IMR-90 (cell line): ENCODE results near the gene RAPGEF1. TPM values are rescaled to one million over a fixed set of nuclear protein-coding genes. Genes with fewer than 3 reads are reported as not detected.

Source experiments
- ATAC-seq: fragments of 200-7000 bp; cut with Tn5 transposase; 2 replicates; pipeline ENCODE4 v1.9.1; 2020; ENCODE audit warnings: low read depth, mild to moderate bottlenecking, moderate library complexity
- BruUV-seq: library from RNA; stranded (reverse); fragments of 400-500 nt; replicated peaks from 2 replicates; lab custom pipeline; 2021; lab: Mats Ljungman, UMichigan
- CTCF ChIA-PET: fragments of 300-600 bp; formaldehyde crosslinking; extraction: SDS; loops from one replicate; lab custom pipeline; 2021; ENCODE audit warnings: antibody characterized with exemption; lab: Yijun Ruan, JAX
- POLR2A ChIA-PET: fragments of 300-600 bp; sonication (Branson Sonifier 250); formaldehyde crosslinking; loops from one replicate; lab custom pipeline; 2022; ENCODE audit warnings: antibody characterized with exemption; ENCODE audit not compliant: unreplicated experiment; lab: Charles Lee
- DNase-seq: peaks from one replicate; pipeline ENCODE4 v3.0.0; 2013
- H2AFZ ChIP-seq: replicated peaks from 2 replicates; pipeline ENCODE3; 2013; ENCODE audit warnings: low read length, mild to moderate bottlenecking; ENCODE audit not compliant: poor library complexity
- H2AK5ac ChIP-seq: 2 replicates; pipeline ENCODE4 v1.6.1; 2013; ENCODE audit warnings: low read depth, low read length, inconsistent platforms
- H2AK9ac ChIP-seq: replicated peaks from 2 replicates; pipeline ENCODE3; 2013; ENCODE audit warnings: mild to moderate bottlenecking, low read depth, low read length, moderate library complexity; ENCODE audit not compliant: poor library complexity
- H2BK120ac ChIP-seq: 2 replicates; pipeline ENCODE4 v1.6.1; 2013; ENCODE audit warnings: low read depth, low read length, inconsistent platforms
- H2BK15ac ChIP-seq: 3 replicates; pipeline ENCODE4 v1.6.1; 2013; ENCODE audit warnings: low read depth, low read length, inconsistent platforms
- H2BK20ac ChIP-seq: 2 replicates; pipeline ENCODE4 v1.6.1; 2013; ENCODE audit warnings: low read depth, mild to moderate bottlenecking, inconsistent platforms, low read length, moderate library complexity
- H2BK5ac ChIP-seq: 2 replicates; pipeline ENCODE4 v1.6.1; 2013; ENCODE audit warnings: mild to moderate bottlenecking, low read depth, low read length, inconsistent platforms; ENCODE audit not compliant: poor library complexity, severe bottlenecking
- H3K14ac ChIP-seq: replicated peaks from 2 replicates; pipeline ENCODE4 v1.6.1; 2013; ENCODE audit warnings: low read depth, low read length, inconsistent platforms
- H3K18ac ChIP-seq: 2 replicates; pipeline ENCODE4 v1.6.1; 2013; ENCODE audit warnings: low read depth, low read length, control low read depth
- H3K23ac ChIP-seq: 2 replicates; pipeline ENCODE4 v1.6.1; 2013; ENCODE audit warnings: low read depth, low read length, inconsistent platforms
- H3K27ac ChIP-seq: 2 replicates; pipeline ENCODE4 v1.5.1; 2013; ENCODE audit warnings: mild to moderate bottlenecking, control low read depth, low read length; ENCODE audit not compliant: insufficient read depth
- H3K27me3 ChIP-seq: 2 replicates; pipeline ENCODE4 v1.6.1; 2013; ENCODE audit warnings: low read length; ENCODE audit not compliant: control insufficient read depth, insufficient read depth
- H3K36me3 ChIP-seq: 2 replicates; pipeline ENCODE4 v1.6.1; 2013; ENCODE audit warnings: low read length, mixed read lengths; ENCODE audit not compliant: control insufficient read depth, insufficient read depth
- H3K4ac ChIP-seq: 2 replicates; pipeline ENCODE4 v1.6.1; 2013; ENCODE audit warnings: low read depth, low read length, inconsistent platforms
- H3K4me1 ChIP-seq: 2 replicates; pipeline ENCODE4 v1.6.1; 2013; ENCODE audit warnings: low read length, mixed read lengths; ENCODE audit not compliant: control insufficient read depth, insufficient read depth
- H3K4me2 ChIP-seq: 2 replicates; pipeline ENCODE4 v1.6.1; 2013; ENCODE audit warnings: low read depth, mild to moderate bottlenecking, control low read depth, low read length, moderate library complexity
- H3K4me3 ChIP-seq: 2 replicates; pipeline ENCODE4 v1.5.1; 2013; ENCODE audit warnings: low read depth, mild to moderate bottlenecking, control low read depth, low read length, moderate library complexity; ENCODE audit not compliant: insufficient read depth
- H3K56ac ChIP-seq: 2 replicates; pipeline ENCODE4 v1.6.1; 2013; ENCODE audit warnings: low read length, inconsistent platforms; ENCODE audit not compliant: insufficient read depth; ENCODE audit errors: extremely low read depth
- H3K79me1 ChIP-seq, 2 experiments: 2 replicates each; pipeline ENCODE4 v1.6.1; 2013; ENCODE audit warnings: low read length in 2 of 2, inconsistent platforms in 1 of 2, low read depth in 1 of 2
- H3K9ac ChIP-seq: 2 replicates; pipeline ENCODE4 v1.6.1; 2013; ENCODE audit warnings: low read depth, low read length, control low read depth
- H3K9me1 ChIP-seq: 2 replicates; pipeline ENCODE4 v1.6.1; 2013; ENCODE audit warnings: low read length, inconsistent platforms; ENCODE audit not compliant: insufficient read depth
- H3K9me3 ChIP-seq: 2 replicates; pipeline ENCODE4 v1.6.1; 2013; ENCODE audit warnings: low read length; ENCODE audit not compliant: control insufficient read depth, insufficient read depth
- H4K20me1 ChIP-seq: 2 replicates; pipeline ENCODE4 v1.6.1; 2013; ENCODE audit warnings: low read length, inconsistent platforms; ENCODE audit not compliant: insufficient read depth
- H4K5ac ChIP-seq: 2 replicates; pipeline ENCODE4 v1.6.1; 2013; ENCODE audit warnings: mild to moderate bottlenecking, low read depth, low read length, control low read depth
- H4K8ac ChIP-seq, 2 experiments: 2 replicates each; pipeline ENCODE4 v1.6.1; 2013; ENCODE audit warnings: low read depth in 2 of 2, low read length in 2 of 2, control low read depth in 1 of 2, inconsistent platforms in 1 of 2
- H4K91ac ChIP-seq: 2 replicates; pipeline ENCODE4 v1.6.1; 2013; ENCODE audit warnings: low read depth, low read length, inconsistent platforms; ENCODE audit not compliant: insufficient read depth
- MXI1 ChIP-seq: IDR thresholded peaks from 2 replicates; pipeline ENCODE4 v1.6.1; 2012; ENCODE audit warnings: low read depth, mild to moderate bottlenecking, low read length, moderate library complexity, borderline replicate concordance
- WGBS, 2 experiments: methylation state at CpG; one replicate each; pipeline versions ENCODE4 v1.1.5 to v1.1.7; 2013; ENCODE audit warnings: missing lambda C conversion rate in 2 of 2; ENCODE audit not compliant: insufficient read length in 1 of 2; ENCODE audit errors: extremely low coverage in 2 of 2; 5-methylcytosine and 5-hydroxymethylcytosine counted together
- dilution Hi-C: fragments of 300-500 bp; cut with HindIII; formaldehyde crosslinking; loops from one replicate; pipeline ENCODE4 v1.14.3; 2018; ENCODE audit warnings: low sequenced_read_pairs; ENCODE audit not compliant: unreplicated experiment
- in situ Hi-C: fragments of 300-500 bp; cut with MboI; formaldehyde crosslinking; loops from 3 replicates; pipeline ENCODE4 v1.14.3; 2019; ENCODE audit warnings: low sequenced_read_pairs, inconsistent platforms, mixed read lengths
- intact Hi-C: fragments of 100-400 bp; cut with micrococcal nuclease; formaldehyde crosslinking; loops from 2 replicates; pipeline ENCODE4 v1.10.0; 2022
- polyA plus RNA-seq, 3 experiments: library from polyadenylated mRNA; depleted of rRNA; stranded (reverse); fragments of >200 nt; gene quantifications; 2 replicates each; pipeline ENCODE4 v1.2.3, GENCODE V29; 2012; ENCODE audit warnings: low replicate concordance in 1 of 3
- total RNA-seq: library from RNA; depleted of rRNA; stranded (reverse); fragments of >200 nt; gene quantifications from 2 replicates; pipeline ENCODE4 v1.2.3, GENCODE V29; 2012

The RAPGEF1 gene
- total and polyA plus RNA-seq, 2 of the 4 experiments (the other 2 are of a cell fraction): 13.1 to 22.3 TPM

- Histone ChIP-seq H3K4me3 (no peak overlapping the region), H3K4me1 (peaks cover 28% of the 10 kb centered on the region), H3K9ac (0 out of 2 replicates have a peak overlapping the region, but pooled peaks have one; percentile 6), H2AK9ac (no peak overlapping the region), H3K4ac (peak overlapping the region; percentile 98), H3K14ac (peak overlapping the region; percentile 87), H3K4me2 (peak overlapping the region; percentile 53), H2AK5ac (peak overlapping the region; percentile 99), H3K9me3 (no peaks in the 10 kb centered on the region), H2AFZ (no peak overlapping the region), H4K5ac (peak overlapping the region; percentile 24; the same call in 1 of the 2 replicates), H4K20me1 (peaks cover 51% of the 10 kb centered on the region), H4K91ac (peak overlapping the region; percentile 80), H3K27me3 (no peaks in the 10 kb centered on the region), H2BK120ac (peak overlapping the region; percentile 84), H2BK5ac (peak overlapping the region; percentile 69), H3K9me1 (peaks cover 31% of the 10 kb centered on the region), H2BK15ac (peak overlapping the region; percentile 99; the same call in 2 of the 3 replicates), H4K8ac (peak overlapping the region in 1 of 2 experiments; percentile 65; a peak in 2 of 4 replicates), H3K18ac (peak overlapping the region; percentile 33), H3K27ac (peak overlapping the region; percentile 83; the same call in 1 of the 2 replicates), H3K23ac (peak overlapping the region; percentile 88), H2BK20ac (peak overlapping the region; percentile 98), H3K56ac (peak overlapping the region; percentile 63; the same call in 1 of the 2 replicates), H3K79me1 (peaks cover 26 to 79% of the 10 kb centered on the region in 2 experiments), H3K36me3 (no peaks in the 10 kb centered on the region)
- BruUV-seq: no TSS peak
- ATAC-seq: peak; percentile 5
- ChIA-PET CTCF (interaction anchor here (1.0 to 1.8 kb wide), 2 partner anchors 20 to 68 kb away, joined by 3 to 5 read pairs; no protein-coding TSS in a partner anchor), POLR2A (no interaction called here)
- in situ Hi-C loops (no loop called here), intact Hi-C loops (loop anchor here (1.0 to 5.0 kb wide), 2 partner anchors 9 to 55 kb away; no protein-coding TSS in a partner anchor), dilution Hi-C loops (no loop called here)
- WGBS, 2 experiments: 0% methylated on average over 3 of the region's 4 CpGs; no CpG with 5 or more reads in 1 of the 2 experiments
- peak; percentile 55 for DNase-seq
- no peak for TF ChIP-seq MXI1
Measured at GRCh38 chr9:131677049-131677443, 62.8 kb downstream of the RAPGEF1 start.
